Epithelial cell of proximal tubule (primary cell): ENCODE measurements around the gene TSEN34. TPM values are rescaled to one million over a fixed set of nuclear protein-coding genes. Genes with fewer than 3 reads are reported as not detected.

Experiments
- DNase-seq: peaks from one replicate; pipeline ENCODE4 v3.0.0-alpha.2; 2011; ENCODE audit warnings: low read depth
- H3K4me3 ChIP-seq: 2 replicates; pipeline ENCODE4 v1.5.1; 2011; ENCODE audit warnings: low read depth, mild to moderate bottlenecking, low read length
- total RNA-seq: library from RNA; depleted of rRNA; stranded (reverse); fragments of >200 nt; gene quantifications from 2 replicates; pipeline ENCODE4 v1.2.3, GENCODE V29; 2015
- TF ChIP-seq, protein P1 (sequence below): conservative IDR thresholded peaks from 2 replicates; pipeline ENCODE4 v1.5.1; 2012; ENCODE audit warnings: low read depth, mild to moderate bottlenecking, low read length

Gene TSEN34
- total RNA-seq, 1 donor from 2014 or later, result 174 TPM

DNA sequence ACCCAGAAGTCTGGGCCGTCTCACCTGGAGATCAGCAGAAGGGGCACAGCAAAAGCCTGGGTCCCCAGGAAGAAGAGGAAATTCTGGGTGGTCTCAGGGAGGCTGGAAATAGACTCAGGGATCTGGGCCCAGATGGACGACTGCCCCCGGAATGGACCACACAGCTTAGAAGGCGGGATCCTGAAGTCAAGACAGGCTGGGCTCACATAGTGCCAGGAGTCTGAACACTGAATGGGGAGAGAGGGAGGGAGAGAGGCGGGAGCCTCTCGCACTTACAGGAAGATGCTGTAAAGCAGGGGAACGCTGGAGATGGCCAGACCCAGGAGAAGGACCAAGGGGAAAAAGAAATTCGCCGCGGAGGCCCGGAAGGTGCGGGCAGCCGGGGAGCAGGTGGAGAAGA is 30.3 kb upstream of the TSEN34 start:
- DNase-seq, result no peak
- TF ChIP-seq, protein P1, sequence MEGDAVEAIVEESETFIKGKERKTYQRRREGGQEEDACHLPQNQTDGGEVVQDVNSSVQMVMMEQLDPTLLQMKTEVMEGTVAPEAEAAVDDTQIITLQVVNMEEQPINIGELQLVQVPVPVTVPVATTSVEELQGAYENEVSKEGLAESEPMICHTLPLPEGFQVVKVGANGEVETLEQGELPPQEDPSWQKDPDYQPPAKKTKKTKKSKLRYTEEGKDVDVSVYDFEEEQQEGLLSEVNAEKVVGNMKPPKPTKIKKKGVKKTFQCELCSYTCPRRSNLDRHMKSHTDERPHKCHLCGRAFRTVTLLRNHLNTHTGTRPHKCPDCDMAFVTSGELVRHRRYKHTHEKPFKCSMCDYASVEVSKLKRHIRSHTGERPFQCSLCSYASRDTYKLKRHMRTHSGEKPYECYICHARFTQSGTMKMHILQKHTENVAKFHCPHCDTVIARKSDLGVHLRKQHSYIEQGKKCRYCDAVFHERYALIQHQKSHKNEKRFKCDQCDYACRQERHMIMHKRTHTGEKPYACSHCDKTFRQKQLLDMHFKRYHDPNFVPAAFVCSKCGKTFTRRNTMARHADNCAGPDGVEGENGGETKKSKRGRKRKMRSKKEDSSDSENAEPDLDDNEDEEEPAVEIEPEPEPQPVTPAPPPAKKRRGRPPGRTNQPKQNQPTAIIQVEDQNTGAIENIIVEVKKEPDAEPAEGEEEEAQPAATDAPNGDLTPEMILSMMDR, result no peak
- H3K4me3 ChIP-seq, result peak overlapping the region; percentile 85

DNA sequence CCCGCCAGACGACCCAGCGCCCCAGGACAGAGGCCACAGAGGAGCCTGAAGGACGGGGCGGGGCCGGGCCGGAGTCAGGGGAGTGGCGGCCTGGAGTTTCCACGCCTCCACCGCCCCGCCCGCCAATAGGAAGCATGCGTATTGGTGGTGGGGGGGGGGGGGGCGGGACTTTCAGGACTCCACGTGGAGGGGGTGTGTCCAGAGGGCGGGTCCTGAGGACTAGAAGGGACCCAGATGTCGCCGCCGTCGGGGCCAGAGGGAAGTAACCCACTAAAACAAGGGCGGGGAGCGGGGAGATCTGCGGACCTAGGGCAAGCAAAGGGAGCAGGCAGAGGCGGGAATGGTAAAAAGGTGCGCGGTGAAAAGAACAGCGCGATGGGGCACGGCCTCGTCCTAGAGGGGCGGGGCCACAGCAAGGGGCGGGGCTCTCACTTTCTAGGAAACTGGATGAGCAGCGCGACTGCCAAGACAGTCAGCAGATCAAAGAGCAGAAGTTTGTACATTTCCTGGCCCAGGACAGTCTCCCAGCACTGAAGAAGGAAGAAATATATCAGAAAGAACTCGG is 28.8 kb upstream of the TSEN34 start:
- peak overlapping the region; percentile 62 for H3K4me3 ChIP-seq

DNA sequence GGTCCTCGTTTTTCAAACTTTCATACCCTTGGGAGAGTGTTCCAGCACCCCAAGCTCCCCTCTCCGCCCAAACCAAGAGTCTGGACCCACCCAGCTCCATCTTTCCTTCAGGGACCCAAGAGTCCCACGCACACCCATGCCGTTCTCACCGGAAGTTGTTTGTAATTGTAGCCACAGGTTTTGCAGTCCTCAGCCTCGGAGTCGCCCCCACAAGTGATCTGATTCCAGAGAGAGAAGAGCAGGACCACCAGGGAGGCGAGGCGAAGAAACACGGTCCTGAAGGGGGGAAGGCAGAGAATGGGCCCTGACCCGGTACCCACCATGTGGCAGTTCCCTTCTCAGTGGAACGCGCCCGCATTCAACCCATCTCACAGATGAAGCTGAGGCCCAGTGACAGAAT is 28.2 kb upstream of the TSEN34 start:
- peak overlapping the region; percentile 62 for H3K4me3 ChIP-seq
- DNase-seq, result no peak

More for the DNA sequence above, 28.8 kb upstream of the TSEN34 start:
- TF ChIP-seq, protein P1, result no peak
- DNase-seq, result no peak

GRCh38 chr19:54164369-54165068 is 26.6 kb upstream of the TSEN34 start:
- no peak for DNase-seq
- TF ChIP-seq, protein P1, result no peak
- H3K4me3 ChIP-seq, result no peak overlapping the region

More for the DNA sequence above, 28.2 kb upstream of the TSEN34 start:
- TF ChIP-seq, protein P1, result no peak

DNA sequence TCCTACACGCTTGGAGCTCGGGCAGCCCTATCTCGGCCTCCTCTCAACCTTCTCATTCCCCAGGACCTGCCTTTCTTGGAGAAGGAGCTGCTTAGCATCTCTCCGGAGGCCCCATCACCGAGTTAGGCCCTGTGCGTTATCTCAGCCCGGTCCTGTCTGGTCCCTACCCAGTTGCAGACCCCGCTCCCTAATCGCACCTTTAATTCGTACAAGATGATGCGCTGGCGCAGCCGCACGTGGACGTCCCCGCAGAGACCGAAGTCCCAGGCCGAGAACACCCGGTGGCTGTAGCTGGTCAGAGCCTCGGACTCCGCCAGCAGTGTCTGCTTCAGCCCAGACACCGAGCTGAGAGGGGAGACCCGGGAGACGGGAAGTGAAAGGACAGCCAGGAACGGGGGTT is 25.9 kb upstream of the TSEN34 start:
- DNase-seq, result no peak
- no peak overlapping the region for H3K4me3 ChIP-seq
- TF ChIP-seq, protein P1, result no peak

DNA sequence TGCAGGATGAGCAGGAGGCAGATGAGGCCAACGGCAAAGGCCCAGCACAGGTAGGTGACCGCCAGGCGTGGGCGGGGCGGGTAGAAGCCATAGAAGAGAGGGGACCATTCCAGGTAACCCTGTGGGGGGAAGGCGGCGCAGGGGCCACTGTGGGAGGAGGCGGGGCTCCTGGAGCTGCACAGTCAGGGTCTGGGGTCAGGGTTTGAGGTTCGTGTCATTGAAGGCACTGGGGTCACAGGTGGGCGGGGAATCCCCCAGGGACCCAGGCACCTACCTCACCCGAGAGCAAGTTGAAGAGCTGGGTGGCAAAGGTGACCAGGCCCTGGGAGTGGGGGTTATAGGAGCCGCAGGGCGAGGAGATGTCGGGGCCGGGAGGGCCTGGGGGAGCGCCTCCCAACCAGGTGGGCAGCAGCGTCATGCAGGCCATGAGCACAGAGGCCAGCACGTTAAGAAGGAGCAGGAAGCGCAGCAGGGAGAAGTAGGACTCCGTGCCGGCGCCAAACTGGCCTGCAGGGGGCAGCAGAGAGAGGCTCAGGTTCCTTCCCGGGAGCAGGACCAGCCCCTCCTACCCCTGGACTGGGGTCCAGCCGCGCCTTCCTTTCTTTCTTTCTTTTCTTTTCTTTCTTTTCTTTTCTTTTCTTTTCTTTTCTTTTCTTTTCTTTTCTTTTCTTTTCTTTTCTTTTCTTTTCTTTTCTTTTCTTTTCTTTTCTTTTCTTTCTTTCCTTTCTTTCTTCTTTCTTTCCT is 22.8 kb upstream of the TSEN34 start:
- TF ChIP-seq, protein P1, result peak; percentile 75

More for the DNA sequence above, 22.8 kb upstream of the TSEN34 start:
- no peak overlapping the region for H3K4me3 ChIP-seq
- no peak for DNase-seq
